GM18511 (cell line): Measurements from ENCODE around the gene COPS9.
A peak's percentile ranks its signal among the peaks of the same experiment; 100 is the strongest.

Experiments
- ATAC-seq: cut with Tn5 transposase; IDR thresholded peaks from one replicate; pipeline ENCODE4 v1.9.1; 2021; ENCODE audit warnings: mild to moderate bottlenecking, moderate library complexity; ENCODE audit not compliant: unreplicated experiment

The COPS9 gene

DNA sequence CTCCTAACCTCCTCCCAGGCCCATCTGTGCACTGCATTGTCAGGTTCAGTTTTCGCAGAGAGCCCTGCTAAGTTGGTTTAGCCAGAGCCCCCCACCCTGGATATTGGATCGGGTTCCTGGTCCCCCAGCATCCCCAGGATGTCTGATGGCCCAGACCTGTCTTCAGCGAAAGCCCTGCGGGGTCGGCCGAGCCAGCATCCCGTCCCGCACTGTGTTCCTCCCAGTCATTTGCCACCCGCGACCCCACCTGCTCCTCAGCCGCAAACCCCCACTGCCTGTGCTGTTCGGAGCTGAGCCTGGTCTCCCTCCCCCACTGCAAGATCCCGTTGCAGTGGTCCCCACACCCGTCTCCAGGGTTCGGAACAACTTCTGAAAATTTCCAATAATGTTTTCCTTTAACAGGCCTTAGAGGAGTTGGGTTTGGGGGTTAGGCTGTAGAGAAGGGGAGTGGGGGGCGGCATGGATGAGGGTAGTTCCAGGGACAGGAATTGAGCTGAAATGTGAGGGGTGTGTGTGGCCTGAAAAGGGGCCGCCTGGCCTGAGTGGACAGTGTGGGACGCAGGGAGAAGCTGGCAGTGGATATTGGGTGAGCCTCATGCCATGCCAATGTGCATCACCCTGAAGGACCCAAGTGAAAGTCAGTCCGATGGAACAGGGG lies 1.6 kb upstream of the COPS9 start:
- ATAC-seq: no peak

DNA sequence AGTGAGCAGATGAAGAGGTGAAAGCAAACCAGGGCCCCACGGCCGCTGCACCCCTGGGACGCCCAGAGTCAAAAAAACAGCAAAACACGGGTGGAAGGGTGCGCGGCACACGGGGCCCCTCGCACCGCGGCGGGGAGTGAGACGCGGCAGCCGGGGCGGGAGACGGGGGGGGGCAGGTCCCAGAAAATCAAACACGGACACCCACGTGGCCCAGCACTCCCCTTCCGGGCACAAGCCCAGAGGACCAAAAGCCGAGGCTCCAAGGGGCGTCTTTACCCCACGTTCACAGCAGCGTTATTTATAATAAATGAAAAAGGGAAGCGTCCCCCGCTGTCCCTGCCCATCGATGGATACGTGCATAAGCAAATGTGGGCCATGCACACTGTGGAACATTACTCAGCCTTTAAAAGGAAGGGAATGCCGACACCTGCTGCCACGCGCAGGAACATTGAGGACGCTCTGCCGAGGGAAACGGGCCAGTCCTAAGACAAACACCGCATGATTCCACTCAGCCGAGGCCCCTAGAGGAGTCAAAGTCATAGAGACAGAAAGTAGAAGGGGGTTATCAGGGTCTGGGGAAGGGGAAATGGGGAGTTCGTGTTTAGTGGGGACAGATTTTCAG lies 677 bp upstream of the COPS9 start:
- peak; percentile 35 for ATAC-seq

DNA sequence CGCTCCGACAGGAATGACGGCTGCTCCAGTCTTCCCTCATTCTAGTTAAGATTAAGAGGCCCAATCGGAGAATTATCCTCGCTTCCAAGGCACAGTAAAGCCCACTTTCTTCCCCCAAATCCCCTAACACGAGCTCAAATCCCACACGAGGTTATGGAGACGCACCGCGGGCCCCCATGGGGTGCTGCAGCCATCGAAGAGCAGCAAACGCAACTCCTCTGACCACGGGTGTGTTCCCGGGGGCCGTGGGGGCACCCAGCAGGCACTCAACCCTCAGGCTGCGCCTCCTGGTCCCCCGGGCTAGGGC lies 446 bp downstream of the COPS9 start:
- peak; percentile 29 for ATAC-seq

DNA sequence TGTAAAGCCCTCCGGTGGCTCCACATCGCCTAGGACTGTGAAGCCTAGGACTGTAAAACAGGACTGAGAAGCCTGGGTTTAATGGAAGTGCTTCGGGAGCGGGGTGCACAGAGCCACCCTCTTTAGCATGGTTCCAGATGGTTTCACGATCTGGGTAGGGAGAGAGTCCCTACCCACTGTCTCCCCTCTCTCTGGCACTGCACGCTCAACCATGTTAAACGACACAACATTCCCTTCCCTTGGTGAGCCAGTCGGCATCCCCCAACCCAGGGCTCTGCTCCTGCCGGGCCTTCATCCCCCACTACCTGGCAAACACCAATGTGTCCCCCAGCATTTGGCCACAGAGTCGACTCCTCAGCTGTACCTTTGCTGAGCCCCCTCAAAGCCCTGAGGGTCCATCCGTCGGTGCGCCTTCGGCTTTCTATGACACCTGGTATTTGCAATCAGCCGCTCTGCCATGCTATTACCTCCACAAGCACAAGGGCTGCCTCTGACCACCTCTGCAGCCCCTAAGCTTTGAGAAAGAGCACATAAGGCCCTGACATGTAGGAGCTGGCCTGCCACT lies 1.1 kb downstream of the COPS9 start:
- ATAC-seq: no peak

DNA sequence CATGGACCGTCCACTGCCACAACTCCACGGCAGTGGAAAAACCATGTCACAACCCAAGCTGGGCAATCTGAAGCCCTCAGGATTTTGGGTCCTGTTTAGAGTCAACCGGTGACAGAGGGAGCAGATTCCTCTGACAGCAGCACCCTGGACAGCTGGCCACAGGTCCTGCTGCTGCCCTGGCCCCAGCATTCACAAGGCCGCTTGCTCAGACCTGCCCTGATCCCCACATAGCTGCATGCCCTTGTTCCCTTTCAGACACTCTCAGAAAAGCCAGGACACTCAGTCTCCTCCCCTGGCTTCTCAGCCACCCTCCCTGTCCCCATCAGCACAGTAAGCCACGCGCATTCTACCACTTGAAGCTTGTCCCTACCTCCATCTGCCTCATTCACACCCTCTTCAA lies 1.6 kb downstream of the COPS9 start:
- no peak for ATAC-seq

DNA sequence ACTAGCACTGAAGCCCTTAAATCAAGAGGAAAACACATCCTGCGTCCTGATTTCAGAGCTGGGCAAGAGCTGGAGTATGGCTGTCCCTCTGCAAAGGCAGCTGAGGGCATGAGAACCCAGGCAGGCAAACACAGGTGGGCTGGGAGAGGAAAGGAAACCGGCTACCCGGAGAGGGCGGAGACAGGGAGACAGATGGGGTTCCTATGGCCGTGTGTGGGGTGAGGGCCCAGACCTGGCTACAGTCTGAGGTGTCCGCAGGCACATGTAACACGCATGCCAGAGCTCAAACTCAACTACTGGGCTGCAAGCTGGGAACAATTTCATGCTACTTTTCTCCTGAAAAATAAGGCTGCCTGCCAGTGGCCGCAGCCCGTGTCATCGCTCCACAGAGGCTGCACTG lies 2.7 kb downstream of the COPS9 start:
- no peak for ATAC-seq

DNA sequence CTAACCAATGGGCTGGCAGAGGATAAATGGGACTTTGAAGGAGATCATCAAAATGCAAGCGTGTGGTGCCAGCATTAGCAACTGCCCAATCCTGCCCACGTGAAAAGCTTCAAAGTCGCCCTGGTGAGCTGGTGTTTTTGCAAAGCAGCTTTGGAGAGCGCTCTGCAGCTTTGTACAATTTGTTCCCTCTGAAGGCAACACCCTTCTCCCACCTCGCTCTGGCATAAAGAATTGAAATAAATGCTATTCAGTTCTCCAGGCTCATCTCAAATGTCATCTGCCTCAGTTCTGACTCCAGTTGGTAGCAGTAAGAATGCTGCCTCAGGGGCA lies 3.5 kb downstream of the COPS9 start:
- no peak for ATAC-seq

DNA sequence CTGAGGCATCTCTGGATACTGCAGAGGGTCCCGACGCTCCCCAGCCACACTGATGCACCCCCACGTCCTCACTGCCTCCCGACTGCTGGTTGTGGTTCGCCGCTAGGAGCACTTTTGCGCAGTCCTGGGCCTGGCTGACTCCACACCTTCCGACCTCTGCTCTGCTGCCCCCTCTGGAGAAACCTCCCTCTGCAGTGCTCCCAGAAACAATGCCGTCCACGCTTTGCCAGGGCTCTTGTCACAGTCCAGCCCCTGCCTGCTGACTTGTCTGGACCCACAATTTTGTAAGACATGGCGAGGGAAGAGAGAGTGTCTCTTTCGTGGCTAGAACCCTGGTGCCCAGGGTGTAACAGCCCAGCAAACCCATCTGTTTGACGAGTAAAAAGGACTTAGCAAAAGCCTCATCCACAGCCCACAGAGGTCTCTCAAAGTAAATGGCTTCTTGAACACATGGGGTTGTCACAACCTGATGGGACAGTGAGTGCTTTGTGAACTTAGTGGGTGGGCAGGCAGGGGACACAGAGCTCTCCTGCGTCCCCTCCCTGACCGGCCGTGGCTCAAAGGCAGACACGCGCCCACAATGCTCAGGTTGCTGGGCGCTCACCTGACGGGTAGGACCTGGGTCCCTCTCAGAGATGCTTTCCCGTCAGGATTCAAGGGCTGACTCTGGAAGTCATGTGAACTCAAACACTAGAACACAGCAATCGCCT lies 4.0 kb downstream of the COPS9 start:
- ATAC-seq: no peak

DNA sequence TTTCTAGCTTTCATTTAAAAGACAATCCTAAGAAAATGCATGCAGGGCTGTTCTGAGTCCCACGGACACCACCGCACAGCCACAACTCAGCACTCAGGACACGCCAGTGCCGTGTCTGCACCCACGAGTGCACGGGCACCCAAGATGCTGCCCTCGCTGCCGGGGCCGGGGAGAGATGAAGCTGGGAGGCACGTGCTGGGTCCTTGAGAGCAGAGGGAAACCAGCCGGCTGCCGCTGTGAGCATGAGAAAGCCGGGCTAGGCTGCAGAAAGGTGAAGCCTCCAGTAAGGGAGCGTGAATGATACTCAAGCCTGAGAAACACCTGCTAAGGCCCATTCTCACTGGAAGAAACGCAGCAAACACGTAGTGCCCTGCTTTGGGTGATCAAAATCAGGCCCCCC lies 4.8 kb downstream of the COPS9 start:
- no peak for ATAC-seq

DNA sequence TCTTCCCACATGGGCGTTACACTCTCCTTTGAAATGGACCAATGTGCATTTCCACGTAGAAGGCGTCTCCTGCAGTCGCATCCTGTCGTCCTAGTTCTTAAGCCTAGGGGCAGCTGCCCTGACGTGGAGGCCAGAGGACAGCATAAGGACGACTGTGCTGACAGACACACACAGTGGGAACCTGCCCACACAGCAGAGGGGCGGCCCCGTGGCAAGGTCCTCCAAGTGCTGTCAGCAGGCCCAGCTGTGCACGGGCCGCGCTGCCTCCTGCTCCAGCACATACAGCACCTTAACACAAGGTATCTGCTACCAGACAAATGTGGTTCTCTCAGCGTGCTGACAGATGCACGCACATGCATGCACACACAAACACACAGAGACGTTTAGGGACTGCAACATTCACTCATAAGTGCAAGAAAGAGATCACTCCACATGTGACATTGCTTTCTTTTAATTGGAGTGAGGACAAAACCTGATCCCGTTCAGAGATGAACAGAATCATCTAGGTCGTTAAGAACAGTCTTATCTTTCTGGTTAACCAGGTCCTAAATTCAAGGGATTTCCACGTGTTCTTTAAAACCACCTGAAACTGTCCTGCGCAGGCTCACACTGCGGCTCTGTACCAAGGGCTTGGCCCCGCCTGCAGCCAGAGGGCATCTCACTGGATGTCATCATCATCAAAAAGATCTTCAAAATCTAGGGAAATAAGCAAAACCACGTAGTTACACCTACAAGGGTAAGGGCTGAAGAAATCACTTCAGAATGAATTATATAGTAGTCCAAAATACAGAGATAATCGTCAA lies 5.5 kb downstream of the COPS9 start:
- no peak for ATAC-seq

DNA sequence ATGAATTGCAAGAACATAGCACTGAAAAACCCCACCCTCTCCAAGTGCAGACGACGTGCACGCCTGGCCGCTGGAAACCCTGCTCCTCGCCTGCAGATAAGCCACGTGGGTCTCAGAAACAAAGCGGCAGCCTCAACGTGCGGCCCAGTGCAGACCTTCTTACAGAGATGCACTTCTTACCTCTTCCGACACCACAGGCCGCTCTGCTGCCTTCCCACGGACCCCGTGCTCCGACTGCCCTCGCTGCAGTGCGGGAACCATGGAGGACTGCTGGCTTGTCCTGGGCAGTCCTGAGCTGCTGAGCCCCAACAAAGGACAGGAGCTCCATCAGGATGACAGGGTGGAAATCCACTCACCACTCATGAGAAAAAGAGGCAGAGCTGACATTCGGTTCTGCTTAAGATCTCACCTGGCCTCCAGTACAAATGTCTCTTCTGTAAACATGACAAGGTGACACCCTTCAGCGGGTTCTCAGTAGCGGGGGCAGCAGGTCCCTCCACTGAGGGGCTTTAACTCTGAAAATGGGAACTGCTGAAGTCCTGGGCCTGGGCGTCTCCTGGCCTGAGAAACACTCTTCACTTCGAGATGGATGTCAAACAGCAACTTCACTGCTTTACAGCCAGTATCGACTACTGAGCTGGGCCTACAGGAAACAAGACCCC lies 6.2 kb downstream of the COPS9 start:
- ATAC-seq: no peak

DNA sequence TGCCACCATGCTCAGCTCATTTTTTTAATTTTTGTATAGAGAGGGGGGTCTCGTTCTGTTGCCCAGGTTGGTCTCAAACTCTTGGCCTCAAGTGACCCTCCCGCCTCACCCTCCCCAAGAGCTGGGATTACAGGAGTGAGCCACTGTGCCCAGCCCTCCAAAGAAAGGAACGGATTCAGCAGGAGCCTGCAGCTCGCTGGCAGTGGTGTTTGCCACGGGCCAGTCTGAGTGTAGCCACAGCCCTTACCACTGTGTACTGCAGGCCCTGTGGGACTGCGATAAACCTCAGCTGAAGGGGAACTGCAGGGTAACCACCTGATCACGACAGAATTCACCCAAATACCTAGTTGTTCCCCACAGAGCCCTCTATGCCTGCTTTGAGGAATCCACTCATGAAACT lies 6.8 kb downstream of the COPS9 start:
- ATAC-seq: no peak

DNA sequence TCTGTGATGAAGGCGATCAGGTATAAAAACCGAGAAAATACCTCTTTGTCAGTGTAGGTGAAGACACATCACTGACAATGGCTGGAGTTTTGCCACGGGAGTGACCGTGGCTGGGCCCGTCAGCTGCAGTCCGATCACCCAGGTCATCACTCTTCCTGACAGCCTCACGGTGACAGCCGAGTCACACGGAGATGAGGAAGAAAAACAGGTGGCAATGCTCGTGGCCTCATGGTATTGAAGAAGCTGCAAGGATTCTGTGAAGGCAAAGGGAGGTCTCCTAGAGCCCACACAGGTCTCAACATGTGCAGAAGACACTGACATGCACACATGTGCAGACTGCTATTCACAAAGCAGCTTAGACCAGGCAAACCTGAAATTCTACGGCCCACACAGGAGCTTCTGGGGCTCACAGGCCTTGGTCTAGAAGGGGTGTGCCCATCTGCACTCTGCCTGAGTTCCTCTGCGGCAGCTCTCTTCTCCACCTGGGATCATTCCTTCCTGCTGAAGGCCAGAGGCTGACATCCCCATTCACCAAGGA lies 7.4 kb downstream of the COPS9 start:
- no peak for ATAC-seq

DNA sequence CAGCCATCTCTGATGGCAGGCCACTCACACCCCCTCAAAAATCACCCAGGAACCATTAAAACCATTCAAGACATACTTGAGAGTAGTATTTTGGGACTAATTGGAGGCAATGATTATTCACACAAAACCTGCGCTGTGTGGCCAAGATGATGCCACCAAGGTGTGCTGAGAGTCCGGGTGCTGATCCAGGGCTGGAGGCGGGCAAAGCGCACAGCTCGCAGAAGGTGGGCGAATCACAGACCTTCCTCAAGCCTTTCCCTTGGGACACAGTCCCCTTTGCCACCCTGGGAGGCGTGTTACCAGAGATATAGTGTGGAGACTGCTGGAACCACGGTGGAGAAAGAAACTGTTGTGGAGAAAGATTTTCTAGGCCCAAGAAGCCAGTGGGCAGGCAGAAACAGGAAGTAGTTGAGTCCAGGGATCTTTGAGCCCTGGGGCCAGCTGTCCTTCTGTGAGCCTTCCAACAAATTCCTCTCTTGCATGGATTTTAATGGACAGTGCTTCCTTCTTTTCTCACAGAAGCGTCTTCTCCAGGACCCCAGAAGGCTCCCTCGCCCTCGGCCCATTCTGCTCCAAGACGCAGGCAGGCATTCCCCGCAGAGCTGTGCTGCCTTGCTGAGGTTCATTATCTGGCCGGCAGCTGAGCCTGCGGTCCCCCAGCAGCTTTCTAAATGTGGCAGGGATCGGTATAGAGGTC lies 8.0 kb downstream of the COPS9 start:
- ATAC-seq: no peak

DNA sequence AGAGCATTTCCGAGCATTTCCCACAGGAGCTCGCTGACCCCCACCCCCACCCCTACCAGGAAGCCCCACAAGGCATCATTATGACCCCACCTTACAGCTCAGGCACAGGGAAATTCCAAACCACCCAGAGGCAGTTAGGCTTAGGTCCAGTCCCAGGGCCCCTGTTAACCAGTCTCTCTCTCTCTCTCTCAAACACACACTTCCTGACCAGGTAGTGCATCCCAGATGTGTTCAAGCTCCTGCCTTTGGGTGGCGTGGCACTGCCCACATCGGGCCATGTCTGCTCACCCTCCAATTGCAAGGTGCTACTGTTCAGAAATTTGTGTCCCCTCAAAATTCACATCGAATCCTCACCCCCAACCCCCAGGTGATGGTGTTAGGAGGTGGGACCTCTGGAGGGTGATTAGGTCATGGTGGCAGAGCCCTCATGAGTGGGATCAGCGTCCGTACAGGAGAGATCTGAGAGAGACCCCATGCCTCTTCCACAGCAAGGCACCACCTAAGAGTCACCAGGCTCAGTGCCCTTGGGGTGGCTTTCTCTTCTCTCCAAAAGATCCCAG lies 8.8 kb downstream of the COPS9 start:
- no peak for ATAC-seq

DNA sequence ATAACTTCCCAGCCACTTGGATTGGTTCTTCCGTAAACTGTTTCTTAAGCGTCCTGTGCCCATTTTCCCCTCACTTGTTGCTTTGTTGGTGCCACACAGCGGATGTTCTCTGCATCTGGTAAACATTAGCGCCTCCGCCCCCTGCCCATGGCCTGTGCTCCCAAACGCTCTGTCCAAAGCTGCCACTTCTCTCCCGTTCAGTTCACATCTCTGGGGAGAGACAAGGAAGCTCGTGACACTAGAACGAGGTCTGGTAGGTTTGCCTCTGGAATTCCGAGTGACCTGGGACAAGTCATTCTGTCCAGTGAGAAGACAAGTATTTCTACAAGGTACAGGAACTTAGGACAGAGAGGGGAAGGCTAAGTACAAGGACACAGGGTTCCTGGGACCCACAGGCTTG lies 9.4 kb downstream of the COPS9 start:
- ATAC-seq: no peak

DNA sequence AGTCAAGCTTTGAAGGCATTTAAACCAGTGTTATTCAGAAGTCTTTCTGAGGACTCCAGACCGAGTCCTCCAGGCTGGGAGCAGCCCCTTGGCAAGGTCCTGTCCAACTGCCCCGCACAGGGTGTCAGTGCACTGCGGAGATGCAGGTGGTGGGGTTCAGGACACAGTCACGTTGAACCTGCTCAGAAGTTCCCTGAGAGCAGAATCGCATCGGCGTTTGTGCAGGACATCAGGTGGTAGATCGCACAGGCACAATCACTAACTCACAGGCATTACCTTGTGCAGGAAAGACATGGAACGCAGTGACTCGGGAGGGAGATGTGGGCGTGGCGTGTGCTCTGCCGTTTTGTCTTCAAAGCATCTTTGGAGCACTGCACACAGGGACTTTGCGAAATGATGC lies 10.4 kb downstream of the COPS9 start:
- ATAC-seq: no peak

DNA sequence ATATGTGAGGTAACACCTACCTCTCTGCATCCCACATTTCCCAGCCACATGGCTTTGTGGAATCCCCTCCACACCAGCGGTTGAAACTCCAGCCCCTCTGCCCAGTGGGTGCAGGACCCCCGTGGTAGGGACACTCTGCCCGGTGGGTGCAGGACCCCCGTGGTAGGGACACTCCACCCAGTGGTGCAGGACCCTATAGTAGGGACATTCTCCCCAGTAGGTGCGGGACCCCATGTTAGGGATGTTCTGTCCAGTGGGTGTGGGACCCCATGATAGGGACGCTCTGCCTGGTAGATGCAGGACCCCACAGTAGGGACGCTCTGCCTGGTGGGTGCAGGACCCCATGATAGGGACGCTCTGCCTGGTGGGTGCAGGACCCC lies 11.5 kb downstream of the COPS9 start:
- ATAC-seq: no peak

DNA sequence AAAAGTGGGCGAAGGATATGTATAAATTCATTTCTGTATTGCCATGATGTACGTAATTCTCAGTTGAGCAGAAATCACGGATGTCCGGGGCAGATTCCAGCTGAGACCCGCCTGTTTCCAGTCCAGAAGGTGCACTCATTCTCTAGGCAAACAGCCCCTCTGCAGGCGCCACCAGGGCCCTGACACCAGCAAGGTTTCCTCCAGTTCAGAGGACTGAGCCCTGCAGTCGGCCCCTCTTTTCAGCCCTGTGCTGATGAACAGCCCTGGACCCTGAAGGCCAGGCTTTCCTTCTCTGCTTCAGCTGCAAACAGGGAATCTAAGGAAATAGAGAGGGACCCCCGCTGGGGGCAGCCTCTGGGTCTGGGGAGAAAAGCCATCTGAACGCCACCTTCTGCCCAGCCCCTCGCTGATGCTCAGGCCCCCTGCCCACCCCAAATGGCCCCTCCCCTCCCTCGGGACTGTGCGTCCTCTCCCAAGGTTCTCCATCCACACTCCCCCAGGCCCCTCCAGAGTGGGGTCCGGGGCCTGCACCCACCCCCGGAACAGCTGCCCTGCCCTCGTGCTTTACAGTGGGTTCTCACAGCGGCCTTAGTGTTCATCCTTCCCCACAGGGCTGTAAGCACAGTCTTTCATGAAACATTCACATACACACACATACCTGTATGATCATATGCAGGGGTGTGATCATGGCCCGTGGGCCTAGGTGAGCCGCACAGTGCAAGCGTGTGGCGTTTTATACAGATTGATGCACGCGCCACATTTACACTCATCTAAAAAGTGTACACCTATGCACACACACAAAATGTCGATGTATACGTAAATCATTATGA lies 12.1 kb downstream of the COPS9 start:
- no peak for ATAC-seq
